ENCODE results near the gene CSRNP3. TPM values are rescaled to one million over a fixed set of nuclear protein-coding genes. Genes with fewer than 3 reads are reported as not detected.

CSRNP3 gene
- total RNA-seq, 1 donor from 2014 or later, result 14.6 TPM

- Mint-ChIP-seq H3K27me3 (ENCODE audit: unreplicated experiment) (peaks cover 1% of the 10 kb centered on the region), H3K9me3 (ENCODE audit: unreplicated experiment) (no peaks in the 10 kb centered on the region)
- no peak for TF ChIP-seq CTCF (IDR thresholded peaks at IDR 0.05; ENCODE audit: unreplicated experiment)
Measured at GRCh38 chr2:165428926-165429325, 40.6 kb upstream of the CSRNP3 start.

GRCh38 chr2:165431014-165431413 lies 38.5 kb upstream of the CSRNP3 start:
- Mint-ChIP-seq H3K36me3 (ENCODE audit: low read depth, unreplicated experiment) (peaks cover 3% of the 10 kb centered on the region), H3K4me1 (ENCODE audit: unreplicated experiment) (no peaks in the 10 kb centered on the region), H3K9me3 (ENCODE audit: unreplicated experiment) (no peaks in the 10 kb centered on the region), H3K27me3 (ENCODE audit: unreplicated experiment) (peaks cover 1% of the 10 kb centered on the region), H3K4me3 (ENCODE audit: unreplicated experiment) (no peak overlapping the region), H3K27ac (ENCODE audit: unreplicated experiment) (no peak overlapping the region)
- TF ChIP-seq CTCF (IDR thresholded peaks at IDR 0.05; ENCODE audit: unreplicated experiment), result no peak
- DNase-seq (ENCODE audit: low spot score), result no peak

More at GRCh38 chr2:165428926-165429325, 40.6 kb upstream of the CSRNP3 start:
- no peak overlapping the region for H3K4me3 Mint-ChIP-seq (ENCODE audit: unreplicated experiment)
- peaks cover 4% of the 10 kb centered on the region for H3K36me3 Mint-ChIP-seq (ENCODE audit: low read depth, unreplicated experiment)
- no peaks in the 10 kb centered on the region for H3K4me1 Mint-ChIP-seq (ENCODE audit: unreplicated experiment)
- H3K27ac Mint-ChIP-seq (ENCODE audit: unreplicated experiment), result no peak overlapping the region
- no peak for DNase-seq (ENCODE audit: low spot score)

GRCh38 chr2:165432234-165432966 lies 37.1 kb upstream of the CSRNP3 start:
- Mint-ChIP-seq H3K36me3 (ENCODE audit: low read depth, unreplicated experiment) (peaks cover 3% of the 10 kb centered on the region), H3K27ac (ENCODE audit: unreplicated experiment) (no peak overlapping the region), H3K27me3 (ENCODE audit: unreplicated experiment) (peaks cover 1% of the 10 kb centered on the region), H3K4me3 (ENCODE audit: unreplicated experiment) (no peak overlapping the region), H3K4me1 (ENCODE audit: unreplicated experiment) (no peaks in the 10 kb centered on the region), H3K9me3 (ENCODE audit: unreplicated experiment) (no peaks in the 10 kb centered on the region)
- TF ChIP-seq CTCF (IDR thresholded peaks at IDR 0.05; ENCODE audit: unreplicated experiment), result no peak
- DNase-seq (ENCODE audit: low spot score), result no peak

GRCh38 chr2:165434865-165435496 lies 34.5 kb upstream of the CSRNP3 start:
- TF ChIP-seq CTCF (IDR thresholded peaks at IDR 0.05; ENCODE audit: unreplicated experiment), result no peak
- no peak for DNase-seq (ENCODE audit: low spot score)
- Mint-ChIP-seq H3K27ac (ENCODE audit: unreplicated experiment) (no peak overlapping the region), H3K4me1 (ENCODE audit: unreplicated experiment) (no peaks in the 10 kb centered on the region), H3K9me3 (ENCODE audit: unreplicated experiment) (no peaks in the 10 kb centered on the region), H3K27me3 (ENCODE audit: unreplicated experiment) (no peaks in the 10 kb centered on the region), H3K4me3 (ENCODE audit: unreplicated experiment) (no peak overlapping the region), H3K36me3 (ENCODE audit: low read depth, unreplicated experiment) (no peaks in the 10 kb centered on the region)

- Mint-ChIP-seq H3K27ac (ENCODE audit: unreplicated experiment) (no peak overlapping the region), H3K9me3 (ENCODE audit: unreplicated experiment) (no peaks in the 10 kb centered on the region), H3K4me1 (ENCODE audit: unreplicated experiment) (peaks cover 5% of the 10 kb centered on the region), H3K36me3 (ENCODE audit: low read depth, unreplicated experiment) (no peaks in the 10 kb centered on the region), H3K4me3 (ENCODE audit: unreplicated experiment) (no peak overlapping the region), H3K27me3 (ENCODE audit: unreplicated experiment) (no peaks in the 10 kb centered on the region)
- no peak for TF ChIP-seq CTCF (IDR thresholded peaks at IDR 0.05; ENCODE audit: unreplicated experiment)
- no peak for DNase-seq (ENCODE audit: low spot score)
Measured at GRCh38 chr2:165435611-165436010, 33.9 kb upstream of the CSRNP3 start.
